HL-60 (cell line): ENCODE measurements around the gene TRDMT1.

Source experiments
- DNase-seq, 2 experiments: peaks; one replicate each; pipeline ENCODE4 v3.0.0-alpha.2; 2010 to 2020; ENCODE audit warnings: low read depth in 1 of 2, low spot score in 1 of 2
- H3K27ac ChIP-seq: fragments of 250-450 bp; sonication (Bioruptor Pico); replicated peaks from 2 replicates; pipeline ENCODE4 v1.5.1; 2020; ENCODE audit warnings: mild to moderate bottlenecking, moderate library complexity
- H3K27me3 ChIP-seq: fragments of 250-450 bp; sonication (Bioruptor Pico); 2 replicates; pipeline ENCODE4 v1.5.1; 2021; ENCODE audit warnings: mild to moderate bottlenecking, moderate library complexity; ENCODE audit not compliant: insufficient read depth, poor library complexity, severe bottlenecking
- H3K4me3 ChIP-seq: replicated peaks from 2 replicates; pipeline ENCODE4 v1.5.1; 2011; ENCODE audit warnings: mild to moderate bottlenecking, control low read depth, low read length; ENCODE audit not compliant: insufficient read depth
- CTCF ChIP-seq: IDR thresholded peaks from one replicate; pipeline ENCODE4 v1.5.1; 2011; ENCODE audit warnings: low read length, control low read depth, inconsistent platforms; ENCODE audit not compliant: insufficient read depth
- GABPA ChIP-seq: IDR thresholded peaks from 2 replicates; pipeline ENCODE4 v1.6.1; 2012; ENCODE audit warnings: low read depth
- POLR2AphosphoS5 ChIP-seq: IDR thresholded peaks from 2 replicates; pipeline ENCODE4 v1.6.1; 2012; ENCODE audit warnings: low read depth
- REST ChIP-seq: IDR thresholded peaks from 2 replicates; pipeline ENCODE4 v1.6.1; 2012; ENCODE audit warnings: low read depth; ENCODE audit not compliant: insufficient replicate concordance
- SPI1 ChIP-seq: IDR thresholded peaks from 2 replicates; pipeline ENCODE4 v1.6.1; 2012; ENCODE audit warnings: low read depth, mild to moderate bottlenecking, borderline replicate concordance

The TRDMT1 gene

GRCh38 chr10:17239345-17240085 is 38.0 kb upstream of the TRDMT1 start:
- no peaks in the 10 kb centered on the region for H3K27me3 ChIP-seq
- no peak overlapping the region for H3K4me3 ChIP-seq
- TF ChIP-seq REST (no peak), GABPA (no peak), CTCF (no peak), SPI1 (no peak), POLR2AphosphoS5 (no peak)
- DNase-seq: no peak
- H3K27ac ChIP-seq: no peak overlapping the region

GRCh38 chr10:17238445-17239291 is 37.2 kb upstream of the TRDMT1 start:
- Histone ChIP-seq H3K27me3 (no peaks in the 10 kb centered on the region), H3K4me3 (no peak overlapping the region), H3K27ac (no peak overlapping the region)
- no peak for TF ChIP-seq CTCF
- TF ChIP-seq REST: no peak
- TF ChIP-seq POLR2AphosphoS5: no peak
- no peak for TF ChIP-seq SPI1
- no peak for TF ChIP-seq GABPA
- DNase-seq: no peak

GRCh38 chr10:17237915-17238444 is 36.5 kb upstream of the TRDMT1 start:
- TF ChIP-seq REST (no peak), POLR2AphosphoS5 (no peak)
- DNase-seq: no peak
- no peaks in the 10 kb centered on the region for H3K27me3 ChIP-seq
- H3K4me3 ChIP-seq: no peak overlapping the region
- no peak overlapping the region for H3K27ac ChIP-seq
